ENCODE measurements around the gene RLF.
"Not testable (repeated sequence)": the region's sequence is repeated elsewhere in the genome, so short reads cannot be mapped to it uniquely, and the experiment has no call there.

The RLF gene

DNA sequence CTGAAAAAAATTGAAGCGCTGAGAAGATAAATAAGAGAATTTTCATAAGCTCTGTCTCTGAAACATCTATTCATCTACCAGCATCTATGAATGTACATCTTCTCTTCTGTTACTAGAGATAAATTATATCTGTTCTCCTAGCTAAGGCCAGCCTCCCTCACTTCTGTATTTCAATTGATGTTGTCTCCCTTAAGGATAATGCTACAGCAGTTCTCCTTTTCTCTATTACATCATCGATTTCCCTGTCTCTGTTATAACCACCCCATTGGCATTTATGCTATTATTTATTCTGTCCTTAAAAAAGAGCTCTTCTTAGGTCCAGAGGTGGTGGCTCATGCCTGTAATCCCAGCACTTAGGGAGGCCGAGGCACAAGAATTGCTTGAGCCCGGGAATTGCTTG, 43.7 kb downstream of the RLF start:
- DNase-seq (ENCODE audit: low read depth) = no peak
- no peak overlapping the region for H3K4me3 ChIP-seq (ENCODE audit: low read depth, low read length)
- TF ChIP-seq, protein P1, sequence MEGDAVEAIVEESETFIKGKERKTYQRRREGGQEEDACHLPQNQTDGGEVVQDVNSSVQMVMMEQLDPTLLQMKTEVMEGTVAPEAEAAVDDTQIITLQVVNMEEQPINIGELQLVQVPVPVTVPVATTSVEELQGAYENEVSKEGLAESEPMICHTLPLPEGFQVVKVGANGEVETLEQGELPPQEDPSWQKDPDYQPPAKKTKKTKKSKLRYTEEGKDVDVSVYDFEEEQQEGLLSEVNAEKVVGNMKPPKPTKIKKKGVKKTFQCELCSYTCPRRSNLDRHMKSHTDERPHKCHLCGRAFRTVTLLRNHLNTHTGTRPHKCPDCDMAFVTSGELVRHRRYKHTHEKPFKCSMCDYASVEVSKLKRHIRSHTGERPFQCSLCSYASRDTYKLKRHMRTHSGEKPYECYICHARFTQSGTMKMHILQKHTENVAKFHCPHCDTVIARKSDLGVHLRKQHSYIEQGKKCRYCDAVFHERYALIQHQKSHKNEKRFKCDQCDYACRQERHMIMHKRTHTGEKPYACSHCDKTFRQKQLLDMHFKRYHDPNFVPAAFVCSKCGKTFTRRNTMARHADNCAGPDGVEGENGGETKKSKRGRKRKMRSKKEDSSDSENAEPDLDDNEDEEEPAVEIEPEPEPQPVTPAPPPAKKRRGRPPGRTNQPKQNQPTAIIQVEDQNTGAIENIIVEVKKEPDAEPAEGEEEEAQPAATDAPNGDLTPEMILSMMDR (IDR thresholded peaks at IDR 0.05; ENCODE audit: control insufficient read depth, extremely low read depth, insufficient read depth) = no peak

DNA sequence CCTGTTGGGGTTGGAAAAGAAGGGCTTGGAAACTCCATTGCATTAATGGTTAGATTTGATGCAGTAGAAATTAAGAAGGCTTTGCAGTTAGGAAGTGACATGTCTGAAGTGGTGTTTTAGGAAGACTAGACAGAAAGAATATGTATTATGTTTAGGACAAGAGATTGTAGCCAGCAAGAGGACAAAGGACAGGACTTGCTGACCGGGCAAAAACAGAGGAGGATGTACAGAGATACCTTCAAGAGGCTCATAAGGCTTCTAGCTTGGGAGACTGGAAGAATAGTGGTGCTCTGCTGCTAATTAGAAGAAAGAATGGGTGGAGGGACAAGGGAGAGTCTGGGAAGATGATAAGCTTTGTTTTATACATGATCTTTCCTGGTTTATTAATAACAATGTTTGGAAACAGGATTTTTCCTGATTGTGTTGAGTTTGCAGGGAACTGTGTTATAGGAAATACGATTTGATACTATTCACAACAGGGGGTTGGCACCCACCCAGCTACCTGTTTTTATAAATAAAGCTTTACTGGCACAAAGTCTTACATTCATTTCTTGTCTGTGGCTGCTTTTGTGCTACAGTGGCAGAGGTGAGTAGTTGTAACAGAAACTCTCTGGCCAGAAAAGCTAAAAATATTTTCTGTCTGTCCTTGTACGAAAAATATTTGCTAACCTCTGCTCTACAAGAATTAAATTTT, 49.5 kb downstream of the RLF start:
- peak; percentile 1 for DNase-seq (ENCODE audit: low read depth)
- no peak overlapping the region for H3K4me3 ChIP-seq (ENCODE audit: low read depth, low read length)
- TF ChIP-seq, protein P1 (IDR thresholded peaks at IDR 0.05; ENCODE audit: control insufficient read depth, extremely low read depth, insufficient read depth) = no peak

DNA sequence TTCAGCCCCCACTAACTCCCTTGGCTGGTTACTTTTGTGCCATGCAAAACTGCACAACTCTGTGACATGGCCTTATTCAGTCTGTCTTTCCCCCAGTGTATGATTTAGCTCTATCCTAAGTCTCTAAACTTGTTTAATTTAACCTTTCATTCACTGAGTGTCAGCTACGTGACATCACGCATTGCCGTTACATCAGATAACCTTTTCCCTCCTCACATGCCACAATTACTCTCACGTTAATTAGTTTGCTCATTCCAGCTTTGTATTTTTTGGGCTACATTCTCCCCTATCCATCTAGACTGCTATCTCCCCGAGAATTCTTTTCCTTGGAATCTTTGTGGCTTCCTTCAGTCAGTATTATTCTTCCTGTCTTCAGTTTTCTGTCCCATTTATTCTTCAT, 57.1 kb downstream of the RLF start:
- TF ChIP-seq, protein P1 (IDR thresholded peaks at IDR 0.05; ENCODE audit: control insufficient read depth, extremely low read depth, insufficient read depth) = no peak
- no peak overlapping the region for H3K4me3 ChIP-seq (ENCODE audit: low read depth, low read length)
- no peak for DNase-seq (ENCODE audit: low read depth)

DNA sequence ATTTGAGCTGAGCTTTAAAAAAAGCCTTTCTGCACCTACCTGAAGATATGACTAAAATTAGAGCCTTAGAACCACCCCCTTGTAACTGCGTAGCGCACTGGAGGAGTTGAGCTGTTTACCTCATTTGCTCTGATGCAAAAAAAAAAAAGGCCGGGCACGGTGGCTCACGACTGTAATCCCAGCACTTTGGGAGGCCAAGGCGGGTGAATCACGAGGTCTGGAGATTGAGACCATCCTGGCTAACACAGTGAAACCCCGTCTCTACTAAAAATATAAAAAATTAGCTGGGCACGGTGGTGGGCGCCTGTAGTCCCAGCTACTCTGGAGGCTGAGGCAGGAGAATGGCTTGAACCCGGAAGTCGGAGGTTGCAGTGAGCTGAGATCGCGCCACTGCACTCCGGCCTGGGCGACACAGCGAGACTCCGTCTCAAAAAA, 60.3 kb downstream of the RLF start:
- not testable (repeated sequence) for DNase-seq (ENCODE audit: low read depth); H3K4me3 ChIP-seq (ENCODE audit: low read depth, low read length)

DNA sequence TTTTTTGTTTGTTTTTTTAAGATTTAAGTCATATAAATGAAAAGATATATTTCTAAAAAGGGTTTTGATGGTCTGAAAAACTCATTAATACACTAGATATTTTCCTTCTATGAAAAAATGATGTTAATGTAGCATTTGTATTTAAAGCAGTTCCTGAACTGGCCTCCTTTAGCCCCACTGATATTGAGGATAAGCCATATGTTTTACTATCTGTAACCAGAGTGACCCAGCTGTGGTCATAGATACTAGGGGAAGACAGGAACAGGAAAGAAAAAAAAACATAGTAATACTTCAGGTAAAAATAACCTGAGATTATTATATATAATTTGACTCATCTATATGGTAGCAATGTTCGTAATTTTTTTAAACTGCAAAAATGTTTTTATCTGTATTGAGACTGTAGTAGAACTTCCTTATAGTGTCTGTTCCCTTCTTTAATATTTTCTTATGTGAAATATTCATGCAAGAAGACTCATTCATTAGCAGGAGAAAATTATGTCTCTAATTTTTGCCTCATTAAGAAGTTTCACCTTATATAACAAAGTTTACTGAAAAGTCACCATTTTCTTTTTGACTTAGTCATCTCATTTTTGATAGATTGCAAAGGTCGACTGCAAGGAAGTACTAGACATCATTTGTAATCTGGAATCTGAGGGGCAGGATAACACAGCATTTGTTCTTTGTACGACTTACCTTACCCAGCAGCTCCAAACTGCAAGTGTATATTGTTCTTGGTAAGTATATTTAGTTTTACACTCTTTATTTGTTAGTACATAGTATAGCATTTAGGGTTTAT, 61.0 kb downstream of the RLF start:
- no peak overlapping the region for H3K4me3 ChIP-seq (ENCODE audit: low read depth, low read length)
- no peak for DNase-seq (ENCODE audit: low read depth)
- TF ChIP-seq, protein P1 (IDR thresholded peaks at IDR 0.05; ENCODE audit: control insufficient read depth, extremely low read depth, insufficient read depth) = no peak

DNA sequence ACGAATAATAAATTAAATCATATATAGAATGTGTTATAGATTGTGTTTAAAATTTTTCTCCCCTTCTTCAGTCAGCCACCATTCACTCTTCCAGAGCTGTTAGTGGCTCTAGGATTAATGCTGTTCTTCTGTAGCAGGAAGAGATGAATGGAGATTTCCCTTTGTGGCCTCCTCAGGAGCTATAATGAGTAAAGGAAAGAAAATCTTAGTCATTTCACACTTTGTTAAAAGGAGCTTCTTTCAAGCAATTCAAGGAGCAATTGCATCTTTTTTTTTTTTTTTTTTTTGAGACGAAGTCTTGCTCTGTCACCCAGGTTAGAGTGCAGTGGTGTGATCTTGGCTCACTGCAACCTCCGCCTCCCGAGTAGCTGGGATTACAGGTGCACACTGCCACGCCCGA, 62.9 kb downstream of the RLF start:
- DNase-seq (ENCODE audit: low read depth) = no peak
- no peak overlapping the region for H3K4me3 ChIP-seq (ENCODE audit: low read depth, low read length)
- TF ChIP-seq, protein P1 (IDR thresholded peaks at IDR 0.05; ENCODE audit: control insufficient read depth, extremely low read depth, insufficient read depth) = no peak

DNA sequence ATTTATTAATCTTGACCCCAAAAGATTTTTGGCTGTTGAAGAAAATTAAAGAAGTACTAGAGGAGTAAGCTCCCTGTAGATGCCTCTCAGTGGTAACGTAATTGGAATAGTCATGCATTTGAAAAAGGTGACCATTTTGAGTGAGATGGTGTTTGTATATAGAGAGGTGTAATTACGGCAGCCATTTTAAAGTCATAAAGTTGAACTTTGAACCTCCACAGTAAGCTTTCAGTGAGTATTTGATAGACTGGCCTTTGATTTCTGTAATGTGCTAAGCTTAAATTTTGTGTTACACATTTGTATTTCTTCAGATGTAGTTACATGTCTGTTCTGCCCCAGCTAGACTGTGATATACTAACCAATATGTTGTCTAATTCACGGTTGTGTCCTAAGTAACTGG, 65.0 kb downstream of the RLF start:
- TF ChIP-seq, protein P1 (IDR thresholded peaks at IDR 0.05; ENCODE audit: control insufficient read depth, extremely low read depth, insufficient read depth) = no peak
- DNase-seq (ENCODE audit: low read depth) = no peak

More for the DNA sequence above, 65.0 kb downstream of the RLF start:
- H3K4me3 ChIP-seq (ENCODE audit: low read depth, low read length) = no peak overlapping the region

All from LNCaP clone FGC (cell line).